Measurements from ENCODE around the gene LSM7. TPM values are rescaled to one million over a fixed set of nuclear protein-coding genes. Genes with fewer than 3 reads are reported as not detected.
A peak's percentile ranks its signal among the peaks of the same experiment; 100 is the strongest.

Gene LSM7
- total RNA-seq, 1 experiment from 2014 or later: 421 TPM

DNA sequence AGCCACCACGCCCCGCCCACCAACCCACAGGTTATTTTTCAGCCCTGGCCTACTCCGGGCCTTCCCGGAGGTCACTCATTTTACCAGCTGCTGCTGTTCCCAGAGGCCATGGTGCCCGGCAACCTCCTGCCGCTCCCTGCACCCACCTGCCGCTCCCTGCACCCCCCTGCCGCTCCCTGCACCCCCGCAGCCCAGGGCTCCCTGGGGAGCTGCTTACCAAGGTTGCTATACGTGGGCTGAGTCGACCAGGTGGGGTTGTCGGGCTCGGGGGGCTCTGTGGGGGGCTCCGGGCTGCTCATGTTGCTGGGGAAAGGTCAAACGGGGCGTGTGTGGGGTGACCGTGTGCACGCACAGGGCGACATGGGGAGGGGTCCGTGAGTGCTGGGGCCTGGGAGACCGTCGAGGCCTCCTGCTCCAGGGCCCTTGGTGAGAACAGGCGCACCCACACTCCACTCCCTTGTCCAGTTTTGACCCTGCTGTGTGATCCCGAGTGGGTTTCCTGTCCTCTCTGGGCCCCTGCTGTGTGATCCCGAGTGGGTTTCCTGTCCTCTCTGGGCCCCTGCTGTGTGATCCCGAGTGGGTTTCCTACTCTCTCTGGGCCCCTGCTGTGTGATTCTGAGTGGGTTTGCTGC is 47.6 kb downstream of the LSM7 start:
- Histone ChIP-seq H3K4me3 (ENCODE audit: insufficient read depth, low read depth, low read length) (no peak overlapping the region), H3K36me3 (replicated peaks; ENCODE audit: control insufficient read depth, insufficient read depth, low read length) (no peaks in the 10 kb centered on the region), H3K27me3 (ENCODE audit: control insufficient read depth, insufficient read depth, low read length) (peaks cover 10% of the 10 kb centered on the region)
- DNase-seq: peak; percentile 70

DNA sequence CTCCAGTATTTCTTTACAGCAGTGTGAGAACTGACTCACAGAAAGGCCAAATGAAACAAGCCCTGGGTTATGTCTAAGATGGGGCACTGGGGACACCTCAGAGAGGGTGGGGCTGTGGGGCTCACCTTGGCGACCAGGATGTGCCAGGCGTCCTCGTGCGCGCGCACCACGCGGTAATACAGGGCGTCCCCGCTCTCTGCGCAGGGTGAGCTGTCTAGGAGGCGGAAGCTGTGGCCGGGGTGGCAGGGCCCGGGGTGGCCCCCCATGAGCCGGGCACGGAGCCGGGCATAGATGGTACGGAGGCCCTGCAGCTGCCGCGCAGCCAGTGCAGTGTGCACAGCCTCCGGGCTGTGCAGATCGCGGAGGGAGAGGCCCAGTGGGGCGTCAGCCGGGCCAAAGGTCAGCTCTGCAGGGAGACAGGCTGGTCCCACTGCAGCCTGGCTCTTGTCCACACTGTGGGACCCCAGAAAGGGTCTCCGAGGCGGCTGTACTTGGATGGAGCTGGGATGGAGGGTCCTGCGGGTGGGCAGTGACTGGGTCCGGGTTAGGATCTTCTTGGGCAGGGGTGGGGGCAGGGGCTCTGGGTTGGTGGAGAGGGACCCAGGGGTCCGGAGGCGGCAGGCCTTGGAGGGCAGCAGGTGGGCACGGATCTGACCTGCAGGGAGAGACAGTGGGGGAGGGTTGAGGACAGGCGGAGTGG is 49.8 kb downstream of the LSM7 start:
- DNase-seq: peak; percentile 65
- Histone ChIP-seq H3K27me3 (ENCODE audit: control insufficient read depth, insufficient read depth, low read length) (peaks cover 10% of the 10 kb centered on the region), H3K36me3 (replicated peaks; ENCODE audit: control insufficient read depth, insufficient read depth, low read length) (peaks cover 1% of the 10 kb centered on the region), H3K4me3 (ENCODE audit: insufficient read depth, low read depth, low read length) (no peak overlapping the region)

DNA sequence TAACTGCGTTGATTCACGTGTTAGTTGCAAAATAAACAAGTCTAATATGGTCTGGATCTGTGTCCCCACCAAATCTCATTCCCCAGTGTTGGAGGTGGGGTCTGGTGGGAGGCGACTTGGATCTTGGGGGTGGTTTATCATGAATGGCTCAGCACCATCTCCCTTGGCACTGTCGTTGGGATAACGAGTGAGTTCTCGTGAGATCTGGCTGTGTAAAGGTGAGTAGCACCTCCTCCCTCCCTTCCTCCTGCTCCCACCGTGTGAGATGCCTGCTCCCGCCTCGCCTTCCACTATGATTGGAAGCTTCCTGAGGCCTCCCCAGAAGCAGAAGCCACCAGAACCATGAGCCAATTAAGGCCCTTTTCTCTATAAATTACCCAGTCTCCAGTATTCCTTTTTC is 51.2 kb downstream of the LSM7 start:
- no peak overlapping the region for H3K4me3 ChIP-seq (ENCODE audit: insufficient read depth, low read depth, low read length)
- peaks cover 4% of the 10 kb centered on the region for H3K36me3 ChIP-seq (replicated peaks; ENCODE audit: control insufficient read depth, insufficient read depth, low read length)
- DNase-seq: no peak
- no peaks in the 10 kb centered on the region; the same call in none of the 2 replicates for H3K27me3 ChIP-seq (ENCODE audit: control insufficient read depth, insufficient read depth, low read length)

DNA sequence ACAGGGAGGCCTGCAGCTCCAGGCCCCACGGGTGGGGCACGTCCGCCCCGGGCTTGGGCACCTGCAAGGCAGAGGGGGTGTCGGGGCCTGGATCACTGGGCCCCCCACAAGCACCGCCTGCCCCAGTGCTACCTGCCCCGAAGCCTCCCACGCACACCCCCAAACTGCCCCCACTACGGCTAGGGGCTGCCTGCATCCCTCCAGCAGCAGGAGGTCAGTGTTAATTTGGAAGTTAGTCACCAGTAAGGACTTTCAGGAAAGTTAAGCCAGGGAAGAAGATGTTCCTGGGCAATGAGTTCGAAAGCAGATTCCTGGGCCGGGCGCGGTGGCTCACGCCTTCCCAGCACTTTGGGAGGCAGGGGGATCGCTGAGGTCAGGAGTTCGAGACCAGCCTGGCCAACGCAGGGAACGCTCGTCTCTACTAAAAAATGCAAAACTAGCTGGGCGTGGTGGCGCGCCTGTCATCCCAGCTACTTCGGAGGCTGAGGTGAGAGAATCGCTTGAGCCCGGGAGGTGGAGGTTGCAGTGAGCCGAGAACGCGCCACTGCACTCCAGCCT is 51.9 kb downstream of the LSM7 start:
- H3K36me3 ChIP-seq (replicated peaks; ENCODE audit: control insufficient read depth, insufficient read depth, low read length): peaks cover 7% of the 10 kb centered on the region
- H3K27me3 ChIP-seq (ENCODE audit: control insufficient read depth, insufficient read depth, low read length): no peaks in the 10 kb centered on the region
- H3K4me3 ChIP-seq (ENCODE audit: insufficient read depth, low read depth, low read length): no peak overlapping the region
- DNase-seq: no peak

DNA sequence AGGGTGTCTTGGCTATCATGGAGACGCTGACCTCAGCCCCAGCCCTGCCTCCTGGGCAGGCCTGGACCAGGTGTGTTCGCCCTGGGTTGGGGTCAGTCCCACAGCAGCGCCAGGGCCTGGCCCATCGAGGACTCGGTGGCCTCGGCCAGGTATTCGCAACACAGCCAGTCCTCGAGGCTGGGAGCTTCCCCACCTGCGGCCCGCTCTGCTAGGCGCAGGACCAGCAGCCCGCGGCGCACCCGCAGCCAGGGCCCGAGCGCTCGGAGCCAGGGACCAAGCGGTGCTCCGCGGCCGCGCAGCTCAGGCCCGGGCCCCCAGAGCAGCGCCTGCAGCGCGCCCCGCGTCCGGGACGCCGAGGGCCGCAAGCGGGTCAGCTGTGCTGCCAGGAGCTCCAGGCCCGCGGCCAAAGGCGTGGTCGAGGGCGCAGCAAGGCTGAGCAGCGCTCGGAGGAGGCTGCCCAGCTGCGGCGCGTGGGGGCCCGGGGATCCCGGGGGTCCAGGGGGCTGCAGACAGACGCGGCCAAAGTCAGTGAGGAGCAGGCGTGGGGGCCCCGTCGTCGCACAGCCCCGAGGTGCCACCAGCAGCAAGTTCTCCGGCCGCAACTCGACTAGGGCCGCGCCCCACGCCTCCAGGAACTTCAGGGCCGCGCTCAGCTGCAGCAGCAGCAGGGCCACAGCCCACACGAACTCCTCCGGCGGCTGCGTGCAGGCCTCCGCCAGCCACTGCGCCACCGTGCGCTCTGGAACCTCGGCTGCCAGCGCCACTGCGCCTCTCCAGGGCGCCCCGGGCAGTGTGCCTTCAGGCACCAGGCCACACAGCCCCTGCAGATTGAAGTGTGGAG is 52.6 kb downstream of the LSM7 start:
- Histone ChIP-seq H3K27me3 (ENCODE audit: control insufficient read depth, insufficient read depth, low read length) (no peaks in the 10 kb centered on the region), H3K36me3 (replicated peaks; ENCODE audit: control insufficient read depth, insufficient read depth, low read length) (peaks cover 9% of the 10 kb centered on the region), H3K4me3 (ENCODE audit: insufficient read depth, low read depth, low read length) (no peak overlapping the region)
- DNase-seq: peak; percentile 78

DNA sequence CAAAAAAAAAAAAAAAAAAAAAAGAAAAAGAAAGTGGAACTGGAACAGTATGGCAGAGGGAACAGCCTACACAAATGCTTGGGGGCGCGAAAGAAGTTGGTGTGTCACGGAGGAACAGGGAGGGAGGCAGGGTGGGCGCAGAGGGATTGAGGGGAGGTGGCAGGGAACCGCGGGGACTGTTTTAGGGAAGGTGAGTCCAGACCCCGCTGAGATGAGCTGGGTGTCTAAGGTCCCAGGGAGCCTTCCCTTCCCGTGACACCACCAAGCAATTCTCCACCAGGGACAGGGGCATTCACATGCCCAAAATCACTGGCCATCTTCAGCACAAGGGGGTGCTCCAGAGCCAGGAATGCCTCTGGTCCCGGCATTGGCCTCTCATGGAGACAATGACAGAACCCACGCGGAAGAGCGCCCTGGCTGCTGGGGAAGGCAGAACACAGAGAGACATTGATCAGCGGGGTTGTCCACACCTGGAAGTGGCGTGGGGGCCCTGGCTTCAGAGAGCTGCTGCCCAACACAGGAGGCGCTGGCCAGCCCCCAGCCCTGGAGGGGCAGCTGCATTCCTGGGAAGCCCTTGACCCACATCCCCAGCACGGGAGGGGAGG is 53.4 kb downstream of the LSM7 start:
- peak; percentile 92 for DNase-seq
- Histone ChIP-seq H3K27me3 (ENCODE audit: control insufficient read depth, insufficient read depth, low read length) (no peaks in the 10 kb centered on the region), H3K36me3 (replicated peaks; ENCODE audit: control insufficient read depth, insufficient read depth, low read length) (peaks cover 9% of the 10 kb centered on the region), H3K4me3 (ENCODE audit: insufficient read depth, low read depth, low read length) (no peak overlapping the region)

DNA sequence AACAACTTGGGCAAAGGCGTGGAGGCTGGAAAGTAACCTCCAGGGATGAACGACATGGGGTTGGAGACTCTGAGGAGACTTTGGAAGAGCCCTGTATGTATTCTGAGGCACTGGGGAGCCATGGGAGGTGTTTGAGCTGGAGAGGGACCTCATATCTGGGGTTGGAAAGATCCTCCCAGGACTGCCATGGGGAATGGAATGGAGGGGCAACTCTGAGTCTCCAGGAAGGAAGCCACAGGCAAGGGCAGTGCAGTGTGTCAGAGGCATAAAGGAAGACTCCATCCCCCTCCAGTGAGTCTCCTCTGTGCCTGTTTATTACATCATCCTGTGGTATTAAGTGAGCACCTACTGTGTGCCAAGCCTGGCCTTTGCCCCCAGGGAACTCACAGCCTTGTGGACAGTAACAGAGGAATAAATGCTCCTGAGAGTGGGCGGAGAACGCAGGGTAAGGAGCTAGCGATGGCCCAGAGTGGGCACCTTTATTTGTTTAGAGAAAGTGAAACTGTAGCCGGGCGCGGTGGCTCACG is 54.1 kb downstream of the LSM7 start:
- no peak for DNase-seq
- peaks cover 9% of the 10 kb centered on the region for H3K36me3 ChIP-seq (replicated peaks; ENCODE audit: control insufficient read depth, insufficient read depth, low read length)
- H3K4me3 ChIP-seq (ENCODE audit: insufficient read depth, low read depth, low read length): no peak overlapping the region
- H3K27me3 ChIP-seq (ENCODE audit: control insufficient read depth, insufficient read depth, low read length): no peaks in the 10 kb centered on the region

DNA sequence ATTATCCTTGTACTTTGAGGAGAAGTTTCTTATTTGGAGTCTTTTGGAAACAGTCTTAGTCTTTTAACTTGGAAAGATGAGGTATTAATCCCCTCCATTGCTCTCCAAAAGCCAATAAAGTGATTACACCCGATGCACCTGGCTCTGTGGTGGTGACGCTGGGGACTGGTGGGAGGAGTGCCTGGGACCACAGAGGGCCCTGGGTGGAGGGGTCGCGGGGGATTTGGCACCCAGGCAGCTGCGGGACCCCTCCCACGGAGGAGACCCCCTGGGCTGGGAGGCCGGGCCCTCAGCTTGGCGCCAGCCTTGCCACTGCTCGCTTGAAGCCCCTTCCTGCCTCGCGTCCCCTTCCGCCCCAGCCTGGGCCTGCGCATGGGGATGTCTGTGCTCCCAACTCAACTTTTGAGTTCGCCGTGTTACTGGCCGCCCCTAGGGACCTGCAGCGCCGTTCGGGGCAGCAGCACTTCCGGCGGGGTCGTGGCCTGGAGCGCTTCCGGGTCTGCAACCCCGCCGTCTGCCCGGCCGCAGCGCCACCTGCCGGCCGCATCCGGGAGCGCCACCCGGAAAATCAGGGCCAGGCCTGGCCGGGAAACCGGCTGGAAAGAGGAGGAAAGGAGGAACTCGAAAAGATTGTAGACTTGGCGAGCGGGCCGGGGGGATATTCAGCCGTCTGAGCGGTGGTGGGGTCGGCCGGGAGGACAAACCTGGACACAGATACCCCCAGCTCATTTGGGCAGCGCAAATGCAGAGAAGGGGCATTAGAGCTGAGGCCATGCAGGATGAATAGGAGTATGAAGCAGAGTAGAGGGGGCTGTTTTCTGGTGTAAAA is 54.8 kb downstream of the LSM7 start:
- peaks cover 9% of the 10 kb centered on the region for H3K36me3 ChIP-seq (replicated peaks; ENCODE audit: control insufficient read depth, insufficient read depth, low read length)
- peak; percentile 98 for DNase-seq
- peak overlapping the region; percentile 10; the same call in 1 of the 2 replicates for H3K4me3 ChIP-seq (ENCODE audit: insufficient read depth, low read depth, low read length)
- no peaks in the 10 kb centered on the region for H3K27me3 ChIP-seq (ENCODE audit: control insufficient read depth, insufficient read depth, low read length)

Other genes starting within 250 kb of the LSM7 start
- gene MOB3A, start 232.3 kb downstream of the LSM7 start, total RNA-seq (2014; rRNA removed; shearing (Covaris generic)): 7.7 and 8.9 TPM in 2 replicates
- gene IZUMO4, start 231.7 kb downstream of the LSM7 start, total RNA-seq (2014; rRNA removed; shearing (Covaris generic)): 0.80 and 0.81 TPM in 2 replicates
- gene AP3D1, start 177.0 kb downstream of the LSM7 start, total RNA-seq (2014; rRNA removed; shearing (Covaris generic)): 175 and 177 TPM in 2 replicates
- 13.3 and 18.0 TPM in 2 replicates for gene DOT1L, start 164.7 kb downstream of the LSM7 start, total RNA-seq (2014; rRNA removed; shearing (Covaris generic))
- 269 and 295 TPM in 2 replicates for gene PLEKHJ1, start 92.3 kb downstream of the LSM7 start, total RNA-seq (2014; rRNA removed; shearing (Covaris generic))
- gene SF3A2, start 91.8 kb downstream of the LSM7 start, total RNA-seq (2014; rRNA removed; shearing (Covaris generic)): 107 and 115 TPM in 2 replicates
- gene AMH, start 79.3 kb downstream of the LSM7 start, total RNA-seq (2014; rRNA removed; shearing (Covaris generic)): 10.5 and 12.8 TPM in 2 replicates
- not detected in 2 replicates for gene JSRP1, start 72.2 kb downstream of the LSM7 start, total RNA-seq (2014; rRNA removed; shearing (Covaris generic))
- gene PEAK3, start 46.4 kb downstream of the LSM7 start, total RNA-seq (2014; rRNA removed; shearing (Covaris generic)): not detected in 2 replicates
- gene LINGO3, start 20.4 kb downstream of the LSM7 start, total RNA-seq (2014; rRNA removed; shearing (Covaris generic)): 1.1 and 2.7 TPM in 2 replicates
- 65.9 and 75.3 TPM in 2 replicates for gene SPPL2B, start 98 bp upstream of the LSM7 start, total RNA-seq (2014; rRNA removed; shearing (Covaris generic))
- gene TMPRSS9, start 31.7 kb upstream of the LSM7 start, total RNA-seq (2014; rRNA removed; shearing (Covaris generic)): 0.48 TPM in 1 of 2 replicates, not detected in the other
- gene TIMM13, start 99.0 kb upstream of the LSM7 start, total RNA-seq (2014; rRNA removed; shearing (Covaris generic)): 176 and 179 TPM in 2 replicates
- gene LMNB2, start 128.4 kb upstream of the LSM7 start, total RNA-seq (2014; rRNA removed; shearing (Covaris generic)): 204 and 229 TPM in 2 replicates
- 29.4 and 39.9 TPM in 2 replicates for gene GADD45B, start 147.5 kb upstream of the LSM7 start, total RNA-seq (2014; rRNA removed; shearing (Covaris generic))